Measurements from ENCODE around the gene SERINC5.

Gene SERINC5

GRCh38 chr5:80068775-80069174 lies 187.1 kb downstream of the SERINC5 start:
- ATAC-seq = no peak
- TF ChIP-seq TOX (CRISPR knock-in tag; IDR thresholded peaks at IDR 0.05; ENCODE audit: borderline replicate concordance) (no peak), ISL1 (CRISPR knock-in tag; IDR thresholded peaks at IDR 0.05) (no peak), PATZ1 (CRISPR knock-in tag; IDR thresholded peaks at IDR 0.05; ENCODE audit: borderline replicate concordance) (no peak), ZFP3 (CRISPR knock-in tag; IDR thresholded peaks at IDR 0.05) (no peak), ESRRG (CRISPR knock-in tag; IDR thresholded peaks at IDR 0.05) (no peak), TSHZ2 (CRISPR knock-in tag; IDR thresholded peaks at IDR 0.05) (no peak), CREB5 (CRISPR knock-in tag; IDR thresholded peaks at IDR 0.05; ENCODE audit: low read depth) (no peak), ZNF565 (CRISPR knock-in tag; conservative IDR thresholded peaks at IDR 0.05; ENCODE audit: low read depth) (no peak), CSRNP3 (CRISPR knock-in tag; IDR thresholded peaks at IDR 0.05) (no peak), RARB (CRISPR knock-in tag; IDR thresholded peaks at IDR 0.05) (no peak), ZNF70 (CRISPR knock-in tag; IDR thresholded peaks at IDR 0.05) (no peak), CSDC2 (CRISPR knock-in tag; IDR thresholded peaks at IDR 0.05) (no peak), BACH2 (CRISPR knock-in tag; IDR thresholded peaks at IDR 0.05; ENCODE audit: borderline replicate concordance) (no peak), GLIS3 (CRISPR knock-in tag; IDR thresholded peaks at IDR 0.05) (no peak), SNAI2 (CRISPR knock-in tag; IDR thresholded peaks at IDR 0.05) (no peak), OSR1 (CRISPR knock-in tag; IDR thresholded peaks at IDR 0.05) (no peak), POU6F1 (CRISPR knock-in tag; IDR thresholded peaks at IDR 0.05; ENCODE audit: borderline replicate concordance, low read depth) (no peak), PPARA (CRISPR knock-in tag; IDR thresholded peaks at IDR 0.05; ENCODE audit: borderline replicate concordance) (no peak)

GRCh38 chr5:80068246-80068636 lies 187.6 kb downstream of the SERINC5 start:
- TF ChIP-seq CSRNP3 (CRISPR knock-in tag; IDR thresholded peaks at IDR 0.05) = no peak
- TF ChIP-seq RARB (CRISPR knock-in tag; IDR thresholded peaks at IDR 0.05) = no peak
- no peak for TF ChIP-seq ESRRG (CRISPR knock-in tag; IDR thresholded peaks at IDR 0.05)
- no peak for TF ChIP-seq PPARA (CRISPR knock-in tag; IDR thresholded peaks at IDR 0.05; ENCODE audit: borderline replicate concordance)
- TF ChIP-seq TSHZ2 (CRISPR knock-in tag; IDR thresholded peaks at IDR 0.05) = no peak
- no peak for TF ChIP-seq ZC3H10 (CRISPR knock-in tag; IDR thresholded peaks at IDR 0.05)
- no peak for TF ChIP-seq ISL1 (CRISPR knock-in tag; IDR thresholded peaks at IDR 0.05)
- no peak for TF ChIP-seq ZNF8 (CRISPR knock-in tag; IDR thresholded peaks at IDR 0.05)
- no peak for TF ChIP-seq TCF4 (CRISPR knock-in tag; IDR thresholded peaks at IDR 0.05; ENCODE audit: borderline replicate concordance)
- TF ChIP-seq TOX (CRISPR knock-in tag; IDR thresholded peaks at IDR 0.05; ENCODE audit: borderline replicate concordance) = no peak
- TF ChIP-seq OSR1 (CRISPR knock-in tag; IDR thresholded peaks at IDR 0.05) = no peak
- TF ChIP-seq ZNF70 (CRISPR knock-in tag; IDR thresholded peaks at IDR 0.05) = no peak
- no peak for ATAC-seq

All from SK-N-SH treated with all-trans-retinoic acid at 6 μM for 48 hours (cell line).